Gastrocnemius medialis (tissue), 4 donors: ENCODE data around the gene EPS8.

Source experiments
- POLR2A ChIP-seq, 2 donors: fragments of 450-650 bp; IDR thresholded peaks; one replicate each; pipeline ENCODE4 v1.6.1; 2017; ENCODE audit warnings: antibody characterized with exemption in 2 of 2, mild to moderate bottlenecking in 2 of 2, moderate library complexity in 2 of 2
- TF ChIP-seq, protein P1 (sequence below), 5 experiments: fragments of 450-650 bp in 3 of 5; fragments of 200-600 bp in 2 of 5; sonication (generic) in 2 of 5; IDR thresholded peaks in 4 of 5; conservative IDR thresholded peaks in 1 of 5; 1 replicate in 4 of 5; 2 replicates in 1 of 5; pipeline ENCODE4 v1.5.1; 2016 to 2019; ENCODE audit warnings: antibody characterized with exemption in 5 of 5, mild to moderate bottlenecking in 3 of 5, moderate library complexity in 3 of 5

DNA sequence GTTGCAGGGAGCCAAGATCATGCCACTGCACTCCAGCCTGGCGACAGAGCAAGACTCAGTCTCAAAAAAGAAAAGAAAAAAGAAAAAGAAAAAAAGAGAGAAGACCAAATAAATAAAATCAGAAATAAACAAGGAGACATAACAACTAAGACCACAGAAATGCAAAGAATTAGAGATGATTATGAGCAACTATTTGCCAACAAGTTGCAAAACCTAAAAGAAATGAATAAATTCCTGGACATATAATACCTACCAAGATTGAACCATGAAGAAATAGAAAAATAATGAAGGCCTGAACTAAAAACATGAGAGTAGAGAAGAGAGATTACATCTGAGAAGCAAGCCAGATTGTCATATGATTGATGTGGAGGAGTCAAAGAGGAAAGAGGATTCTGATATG is 17.6 kb upstream of the EPS8 start:
- TF ChIP-seq, protein P1, sequence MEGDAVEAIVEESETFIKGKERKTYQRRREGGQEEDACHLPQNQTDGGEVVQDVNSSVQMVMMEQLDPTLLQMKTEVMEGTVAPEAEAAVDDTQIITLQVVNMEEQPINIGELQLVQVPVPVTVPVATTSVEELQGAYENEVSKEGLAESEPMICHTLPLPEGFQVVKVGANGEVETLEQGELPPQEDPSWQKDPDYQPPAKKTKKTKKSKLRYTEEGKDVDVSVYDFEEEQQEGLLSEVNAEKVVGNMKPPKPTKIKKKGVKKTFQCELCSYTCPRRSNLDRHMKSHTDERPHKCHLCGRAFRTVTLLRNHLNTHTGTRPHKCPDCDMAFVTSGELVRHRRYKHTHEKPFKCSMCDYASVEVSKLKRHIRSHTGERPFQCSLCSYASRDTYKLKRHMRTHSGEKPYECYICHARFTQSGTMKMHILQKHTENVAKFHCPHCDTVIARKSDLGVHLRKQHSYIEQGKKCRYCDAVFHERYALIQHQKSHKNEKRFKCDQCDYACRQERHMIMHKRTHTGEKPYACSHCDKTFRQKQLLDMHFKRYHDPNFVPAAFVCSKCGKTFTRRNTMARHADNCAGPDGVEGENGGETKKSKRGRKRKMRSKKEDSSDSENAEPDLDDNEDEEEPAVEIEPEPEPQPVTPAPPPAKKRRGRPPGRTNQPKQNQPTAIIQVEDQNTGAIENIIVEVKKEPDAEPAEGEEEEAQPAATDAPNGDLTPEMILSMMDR (IDR thresholded peaks at IDR 0.05 in 4 of 5, conservative IDR thresholded peaks at IDR 0.05 in 1 of 5) = no peak
- TF ChIP-seq POLR2A (IDR thresholded peaks at IDR 0.05) = no peak
